Ammon's horn (tissue), 1 donor: ENCODE measurements around the gene STRIP2.
"Not testable (repeated sequence)": the region's sequence is repeated elsewhere in the genome, so short reads cannot be mapped to it uniquely, and the experiment has no call there.

Source experiments
- DNase-seq: peaks from one replicate; pipeline ENCODE4 v3.0.0-alpha.2; 2016; ENCODE audit warnings: low spot score

The STRIP2 gene

GRCh38 chr7:129433847-129434674, at the start of gene STRIP2:
Gene STRIP2, plus strand, starts transcription at chr7:129434432. Its CDS starts 41 bp downstream, at chr7:129434473.
- peak; percentile 93 for DNase-seq

GRCh38 chr7:129385116-129385515, 49.1 kb upstream of the STRIP2 start:
- DNase-seq = no peak

GRCh38 chr7:129385598-129385997, 48.6 kb upstream of the STRIP2 start:
- DNase-seq = no peak

GRCh38 chr7:129386506-129386905, 47.7 kb upstream of the STRIP2 start:
- no peak for DNase-seq

GRCh38 chr7:129387537-129387936, 46.7 kb upstream of the STRIP2 start:
- DNase-seq = no peak

- DNase-seq = no peak
Observed at GRCh38 chr7:129388333-129389098, 45.7 kb upstream of the STRIP2 start.

- DNase-seq = no peak
Observed at GRCh38 chr7:129389829-129390228, 44.4 kb upstream of the STRIP2 start.

- no peak for DNase-seq
Observed at GRCh38 chr7:129390314-129390713, 43.9 kb upstream of the STRIP2 start.

- no peak for DNase-seq
Observed at GRCh38 chr7:129391546-129392171, 42.6 kb upstream of the STRIP2 start.

- no peak for DNase-seq
Observed at GRCh38 chr7:129393255-129393654, 41.0 kb upstream of the STRIP2 start.

GRCh38 chr7:129394101-129394500, 40.1 kb upstream of the STRIP2 start:
- DNase-seq = no peak

- DNase-seq = no peak
Observed at GRCh38 chr7:129394982-129395914, 39.0 kb upstream of the STRIP2 start.

- DNase-seq = no peak
Observed at GRCh38 chr7:129401228-129401966, 32.8 kb upstream of the STRIP2 start.

- no peak for DNase-seq
Observed at GRCh38 chr7:129401967-129402860, 32.0 kb upstream of the STRIP2 start.

- no peak for DNase-seq
Observed at GRCh38 chr7:129405527-129405926, 28.7 kb upstream of the STRIP2 start.

GRCh38 chr7:129410238-129410637, 24.0 kb upstream of the STRIP2 start:
- not testable (repeated sequence) for DNase-seq

GRCh38 chr7:129412501-129412900, 21.7 kb upstream of the STRIP2 start:
- DNase-seq = no peak

- DNase-seq = no peak
Observed at GRCh38 chr7:129417073-129417472, 17.2 kb upstream of the STRIP2 start.

GRCh38 chr7:129421717-129422250, 12.4 kb upstream of the STRIP2 start:
- DNase-seq = no peak

GRCh38 chr7:129422727-129423126, 11.5 kb upstream of the STRIP2 start:
- no peak for DNase-seq
